ENCODE data around the gene FHIT.
"Not testable (repeated sequence)": the region's sequence is repeated elsewhere in the genome, so short reads cannot be mapped to it uniquely, and the experiment has no call there.

Gene FHIT

GRCh38 chr3:61053781-61054496, 197.3 kb downstream of the FHIT start:
- DNase-seq = no peak

GRCh38 chr3:61052851-61053250, 198.4 kb downstream of the FHIT start:
- no peak for DNase-seq

GRCh38 chr3:61051666-61052065, 199.6 kb downstream of the FHIT start:
- DNase-seq = no peak

- not testable (repeated sequence) for DNase-seq
Measured at GRCh38 chr3:61045169-61045568, 206.1 kb downstream of the FHIT start.

- no peak for DNase-seq
Measured at GRCh38 chr3:61043156-61043555, 208.1 kb downstream of the FHIT start.

- DNase-seq = no peak
Measured at GRCh38 chr3:61040618-61041017, 210.6 kb downstream of the FHIT start.

GRCh38 chr3:61035573-61035972, 215.7 kb downstream of the FHIT start:
- DNase-seq = no peak

GRCh38 chr3:61032991-61033390, 218.3 kb downstream of the FHIT start:
- no peak for DNase-seq

- DNase-seq = no peak
Measured at GRCh38 chr3:61031503-61031902, 219.7 kb downstream of the FHIT start.

GRCh38 chr3:61030469-61031035, 220.7 kb downstream of the FHIT start:
- no peak for DNase-seq

GRCh38 chr3:61029194-61029593, 222.1 kb downstream of the FHIT start:
- no peak for DNase-seq

GRCh38 chr3:61018807-61019206, 232.4 kb downstream of the FHIT start:
- no peak for DNase-seq

- DNase-seq = not testable (repeated sequence)
Measured at GRCh38 chr3:61017028-61017427, 234.2 kb downstream of the FHIT start.

- no peak for DNase-seq
Measured at GRCh38 chr3:61015859-61016258, 235.4 kb downstream of the FHIT start.

GRCh38 chr3:61015408-61015807, 235.8 kb downstream of the FHIT start:
- no peak for DNase-seq

- no peak for DNase-seq
Measured at GRCh38 chr3:61008998-61009380, 242.3 kb downstream of the FHIT start.

GRCh38 chr3:61008153-61008997, 242.9 kb downstream of the FHIT start:
- DNase-seq = no peak

GRCh38 chr3:61005591-61005990, 245.7 kb downstream of the FHIT start:
- no peak for DNase-seq

GRCh38 chr3:60998858-60999257, 252.4 kb downstream of the FHIT start:
- no peak for DNase-seq

- no peak for DNase-seq
Measured at GRCh38 chr3:60992395-60992794, 258.9 kb downstream of the FHIT start.

GRCh38 chr3:60990442-60990730, 260.9 kb downstream of the FHIT start:
- no peak for DNase-seq

GRCh38 chr3:60989626-60990441, 261.4 kb downstream of the FHIT start:
- DNase-seq = no peak

GRCh38 chr3:60987191-60987590, 264.1 kb downstream of the FHIT start:
- not testable (repeated sequence) for DNase-seq
